Heart left ventricle (tissue), 13 donors: Measurements from ENCODE around the gene MREG.

Experiments
- CTCF ChIP-seq, 12 donors: fragments of 200-600 bp; sonication (generic) in 4 of 12; IDR thresholded peaks; one replicate each; pipeline versions ENCODE4 v1.5.0 to v1.8.0; 2018 to 2022; ENCODE audit warnings: antibody characterized with exemption in 12 of 12, mild to moderate bottlenecking in 5 of 12
- POLR2A ChIP-seq, 2 donors: fragments of 450-650 bp; IDR thresholded peaks; one replicate each; pipeline ENCODE4 v1.6.1; 2017; ENCODE audit warnings: antibody characterized with exemption in 2 of 2, mild to moderate bottlenecking in 2 of 2, moderate library complexity in 2 of 2
- donor health status: ischemic (EF 13 %, LVEDD 7.1; RV severe dilation, severe dysfunction).
- donor health status: DM: no; HTN: yes; CAD: no.
- donor health status: DM: no; HTN: no; CAD: no.
- donor health status: ischemic (EF 25% LVEDD 6.9; RV normal size, moderate dysfunction).
- donor health status: ischemic (EF 25% LVEDD 5.7; RV mildly dilated, moderate dysfunction).
- donor health status: ischemic (EF 35%, LVEDD 5.7; RV mildly dilated, moderate dysfunction).
- donor health status: nonischemic (EF 11% LVEDD 7.7; RV severe dilation, severe dysfunction).
- donor health status: DM: yes; HTN: yes; CAD: no.
- donor health status: PGD.
- donor health status: ischemic (EF 29% LVEDD 5.4; RV normal size, mild dysfunction).
- donor health status: nonischemic (EF 23%, LVEDD 6.1; RV moderate dilation, normal function).

DNA sequence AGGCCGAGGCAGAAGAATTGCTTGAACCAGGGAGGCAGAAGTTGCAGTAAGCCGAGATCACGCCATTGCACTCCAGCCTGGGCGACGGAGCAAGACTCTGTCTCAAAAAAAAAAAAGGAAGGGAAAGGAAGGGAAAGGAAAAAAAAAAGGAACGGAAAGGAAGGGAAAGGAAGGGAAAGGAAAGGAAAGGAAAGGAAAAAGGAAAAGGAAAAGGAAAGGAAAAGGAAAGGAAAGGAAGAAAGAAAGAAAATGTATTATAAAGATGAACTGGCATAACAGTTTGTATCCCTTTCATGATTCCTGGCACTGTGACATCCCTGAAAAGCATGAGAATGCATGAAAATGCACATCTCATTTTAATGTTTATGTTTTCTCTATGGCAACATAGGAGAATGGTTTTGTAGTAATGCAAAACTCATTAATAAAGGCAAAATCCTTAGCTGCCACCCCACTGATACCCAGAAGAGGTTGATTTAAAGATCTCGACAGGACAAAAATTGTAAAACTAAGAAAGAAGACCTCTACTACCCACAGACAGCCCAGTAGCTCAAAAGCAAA, 11.5 kb upstream of the MREG start:
- TF ChIP-seq CTCF (IDR thresholded peaks at IDR 0.05) (no peak), POLR2A (IDR thresholded peaks at IDR 0.05) (no peak)
